ENCODE measurements around the gene CTSS. TPM values are rescaled to one million over a fixed set of nuclear protein-coding genes. Genes with fewer than 3 reads are reported as not detected.
A peak's percentile ranks its signal among the peaks of the same experiment; 100 is the strongest.
"Not testable (repeated sequence)": the region's sequence is repeated elsewhere in the genome, so short reads cannot be mapped to it uniquely, and the experiment has no call there.

The CTSS gene
- total RNA-seq, 1 experiment from 2014 or later, result not detected

DNA sequence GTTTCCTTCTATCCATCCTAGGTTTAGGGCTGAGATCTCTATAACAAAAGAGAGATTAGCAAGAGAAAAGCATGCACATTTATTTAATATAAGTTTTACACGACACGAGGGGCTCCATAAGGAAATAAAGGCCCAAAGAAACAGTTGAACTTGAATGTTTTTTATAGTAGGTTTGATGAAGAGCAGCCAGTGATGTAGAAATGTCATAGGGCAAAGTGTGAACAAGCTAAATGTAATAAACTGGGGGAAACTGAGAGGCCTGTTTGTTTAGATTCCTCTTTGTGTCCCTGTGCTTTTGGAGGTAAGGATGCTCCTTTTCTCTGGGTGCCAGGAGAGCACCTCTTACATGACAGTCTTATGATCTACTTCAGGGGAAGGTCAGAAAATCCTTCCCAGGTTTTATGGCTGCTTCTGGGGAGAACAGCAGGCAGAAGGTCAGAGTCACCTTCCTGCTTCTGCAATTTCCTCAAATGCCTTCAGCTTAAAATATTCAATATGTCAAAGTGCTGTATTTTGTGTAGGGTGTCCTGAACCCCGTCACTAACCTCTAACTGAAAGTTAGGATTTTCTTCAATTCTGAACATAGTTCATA is 35.4 kb downstream of the CTSS start:
- no peak overlapping the region for H3K4me3 ChIP-seq
- H3K9me3 ChIP-seq, result no peaks in the 10 kb centered on the region
- H3K27me3 ChIP-seq, result no peaks in the 10 kb centered on the region
- H3K36me3 ChIP-seq, result no peaks in the 10 kb centered on the region
- no peak for DNase-seq

DNA sequence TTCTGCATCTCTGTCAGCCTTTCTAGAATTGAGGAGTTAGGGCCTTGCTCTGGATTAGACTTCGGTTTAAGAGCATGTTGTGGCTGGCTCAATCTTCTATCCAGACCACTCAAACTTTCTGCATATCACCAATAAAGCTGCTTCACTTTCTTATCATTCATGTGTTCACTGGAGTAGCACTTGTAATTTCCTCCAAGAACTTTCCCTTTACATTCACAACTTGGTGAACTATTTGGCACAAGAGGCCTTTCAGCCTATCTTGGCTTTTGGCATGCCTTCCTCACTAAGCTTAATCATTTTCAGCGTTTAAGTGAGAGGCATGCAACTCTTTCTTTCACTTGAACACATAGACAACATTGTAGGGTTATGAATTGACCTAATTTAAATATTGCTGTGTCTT is 41.2 kb downstream of the CTSS start:
- 0 out of 2 replicates have a peak, but pooled peaks cover 2% of the 10 kb centered on the region for H3K27me3 ChIP-seq
- H3K4me3 ChIP-seq, result no peak overlapping the region
- DNase-seq, result no peak
- H3K9me3 ChIP-seq, result no peaks in the 10 kb centered on the region
- H3K36me3 ChIP-seq, result no peaks in the 10 kb centered on the region

DNA sequence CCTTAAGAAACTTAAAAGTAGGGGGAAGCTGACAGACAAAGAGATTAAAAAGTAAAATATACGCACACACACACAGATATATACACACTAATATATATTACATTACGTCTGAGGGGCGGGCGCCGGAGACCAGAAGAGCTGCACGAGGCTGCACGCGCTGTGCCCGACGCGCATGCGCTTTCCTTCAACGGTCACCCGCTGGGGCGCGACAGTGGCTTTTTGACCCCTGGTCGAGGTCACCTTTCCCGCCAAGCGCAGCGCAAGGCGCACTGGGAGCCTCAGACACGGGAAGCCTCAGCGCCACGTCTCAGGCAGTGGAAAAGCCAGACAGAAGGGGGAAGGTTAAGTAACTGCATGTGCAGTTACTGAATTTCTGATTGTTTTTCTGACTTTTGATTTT is 44.9 kb downstream of the CTSS start, which contains the start of gene HORMAD1:
Gene HORMAD1 (minus strand): TSS at position 193 of the 400 bp plus-strand sequence. CDS start 1,390 bp downstream, outside the sequence.
- DNase-seq, result no peak
- H3K36me3 ChIP-seq, result no peaks in the 10 kb centered on the region
- H3K27me3 ChIP-seq, result 0 out of 2 replicates have a peak, but pooled peaks cover 2% of the 10 kb centered on the region
- no peaks in the 10 kb centered on the region for H3K9me3 ChIP-seq
- H3K4me3 ChIP-seq, result no peak within 1 kb of the TSS

DNA sequence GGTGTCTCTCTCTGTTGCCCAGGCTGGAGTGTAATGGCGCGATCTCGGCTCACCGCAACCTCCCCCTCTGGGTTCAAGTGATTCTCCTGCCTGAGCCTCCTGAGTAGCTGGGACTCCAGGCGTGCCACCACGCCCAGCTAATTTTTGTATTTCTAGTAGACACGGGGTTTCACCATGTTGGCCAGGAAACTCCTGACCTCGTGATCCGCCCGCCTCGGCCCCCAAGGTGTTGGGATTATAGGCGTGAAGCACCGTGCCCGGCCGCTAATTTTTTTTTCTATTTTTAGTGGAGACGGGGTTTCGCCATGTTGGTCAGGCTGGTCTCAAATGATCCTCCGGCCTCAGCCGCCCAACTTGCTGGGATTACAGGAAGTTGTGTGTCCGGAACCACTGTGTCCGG is 45.5 kb downstream of the CTSS start:
- no peaks in the 10 kb centered on the region for H3K36me3 ChIP-seq
- no peak for DNase-seq
- 0 out of 2 replicates have a peak, but pooled peaks cover 2% of the 10 kb centered on the region for H3K27me3 ChIP-seq
- no peaks in the 10 kb centered on the region for H3K9me3 ChIP-seq
- no peak overlapping the region for H3K4me3 ChIP-seq

DNA sequence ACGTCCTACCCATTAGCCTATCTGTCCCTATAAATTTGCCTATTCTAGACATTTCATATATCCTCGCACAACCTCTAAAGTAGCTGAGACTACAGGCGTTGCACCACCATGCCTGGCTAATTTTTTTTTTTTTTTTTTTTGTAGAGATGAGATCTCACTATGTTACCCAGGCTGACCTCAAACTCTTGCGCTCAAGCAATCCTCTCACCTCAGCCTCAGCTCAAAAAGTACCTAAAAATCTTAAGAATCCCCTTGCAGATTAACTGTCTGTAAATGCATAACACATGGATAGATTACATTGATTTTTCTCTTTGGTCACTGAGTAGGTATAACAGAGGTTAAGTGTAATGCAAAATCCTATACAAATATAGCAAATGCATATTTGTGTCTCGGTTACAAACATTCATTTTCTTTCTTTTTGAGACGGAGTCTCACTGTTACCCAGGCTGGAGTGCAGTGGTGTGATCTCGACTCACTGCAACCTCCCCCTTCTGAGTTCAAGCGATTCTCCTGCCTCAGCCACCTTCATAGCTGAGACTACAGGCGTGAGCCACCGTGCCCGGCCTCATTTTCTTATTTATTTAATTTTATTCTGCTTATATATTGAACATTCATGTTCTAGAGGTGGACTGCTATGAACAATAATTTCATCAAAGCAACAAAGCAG is 47.2 kb downstream of the CTSS start:
- H3K36me3 ChIP-seq, result no peaks in the 10 kb centered on the region
- no peak overlapping the region for H3K4me3 ChIP-seq
- no peak for DNase-seq
- H3K27me3 ChIP-seq, result 0 out of 2 replicates have a peak, but pooled peaks cover 2% of the 10 kb centered on the region
- no peaks in the 10 kb centered on the region for H3K9me3 ChIP-seq

DNA sequence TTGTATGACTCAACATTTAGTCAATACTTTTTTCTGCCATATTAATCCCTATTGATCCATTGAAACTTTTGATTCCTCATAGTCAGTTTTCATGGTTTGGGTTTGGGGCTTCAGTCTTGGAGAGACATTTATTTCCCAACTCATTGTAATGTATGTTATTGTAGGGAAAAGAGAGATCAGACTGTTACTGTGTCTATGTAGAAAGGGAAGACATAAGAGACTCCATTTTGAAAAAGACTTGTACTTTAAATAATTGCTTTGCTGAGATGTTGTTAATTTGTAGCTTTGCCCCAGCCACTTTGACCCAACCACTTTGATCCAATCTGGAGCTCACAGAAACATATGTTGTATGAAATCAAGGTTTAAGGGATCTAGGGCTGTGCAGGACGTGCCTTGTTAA is 56.5 kb downstream of the CTSS start:
- not testable (repeated sequence) for H3K4me3 ChIP-seq, H3K9me3 ChIP-seq, H3K36me3 ChIP-seq, H3K27me3 ChIP-seq, DNase-seq

DNA sequence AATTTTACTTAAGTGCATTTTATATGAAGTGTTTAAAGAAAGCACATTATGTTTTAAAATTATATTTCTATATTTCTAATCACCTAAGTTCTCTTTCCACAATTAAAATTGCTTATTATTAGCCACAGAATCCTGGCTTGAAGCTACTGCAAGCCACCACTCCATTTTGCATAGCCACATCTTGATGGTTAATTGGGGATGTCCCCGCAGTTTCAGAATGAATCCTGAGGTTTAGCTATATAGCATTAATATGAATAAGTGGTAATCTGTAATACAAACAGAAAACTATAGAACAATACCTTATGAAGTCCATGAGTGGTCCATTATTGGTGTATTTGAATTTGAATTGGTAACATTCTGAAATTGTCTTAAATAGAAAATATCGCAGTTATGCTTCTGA is 57.0 kb downstream of the CTSS start:
- H3K36me3 ChIP-seq, result no peaks in the 10 kb centered on the region
- peaks cover 2% of the 10 kb centered on the region; the same call in 1 of the 2 replicates for H3K27me3 ChIP-seq
- no peak for DNase-seq
- no peaks in the 10 kb centered on the region for H3K9me3 ChIP-seq
- H3K4me3 ChIP-seq, result no peak overlapping the region

DNA sequence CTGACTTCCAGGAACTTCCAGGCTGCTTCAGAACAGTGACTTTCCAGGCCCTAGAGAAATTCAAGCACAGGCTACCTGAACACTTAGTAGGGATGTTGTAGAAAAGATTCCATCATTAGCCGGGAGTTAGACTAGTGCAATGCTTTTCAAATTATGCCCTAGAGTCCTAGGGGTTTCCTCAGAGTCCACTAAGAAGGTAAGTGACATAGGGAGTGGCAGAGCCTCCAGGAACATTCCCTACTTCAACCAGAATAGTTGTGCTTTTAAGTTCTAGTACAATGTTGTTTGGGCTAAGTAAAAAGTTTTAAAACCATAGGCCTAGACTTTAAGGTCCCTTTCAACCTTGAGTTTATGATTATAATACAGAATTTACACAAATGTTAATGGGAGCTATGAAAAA is 59.5 kb downstream of the CTSS start:
- Histone ChIP-seq H3K9me3 (no peaks in the 10 kb centered on the region), H3K36me3 (no peaks in the 10 kb centered on the region), H3K27me3 (peaks cover 19% of the 10 kb centered on the region), H3K4me3 (no peak overlapping the region)
- no peak for DNase-seq

DNA sequence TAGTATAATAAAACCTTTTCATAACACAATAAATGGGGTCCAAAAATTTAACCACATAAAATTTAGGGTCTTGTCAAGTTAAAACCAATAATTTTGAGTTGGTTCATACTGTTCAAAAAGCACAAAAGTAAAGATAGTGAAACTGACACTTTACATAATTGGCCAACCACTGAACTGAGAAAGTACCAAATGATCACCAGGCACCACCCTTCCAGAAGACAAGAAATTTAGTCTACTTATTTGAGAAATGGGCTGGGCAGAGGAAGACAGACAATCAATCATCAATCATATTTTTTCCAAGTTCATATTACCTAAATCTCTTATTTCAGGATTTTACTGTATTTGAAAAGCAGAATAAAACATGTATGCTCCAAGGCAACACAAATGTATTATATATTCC is 62.2 kb downstream of the CTSS start:
- peaks cover 23% of the 10 kb centered on the region for H3K27me3 ChIP-seq
- H3K36me3 ChIP-seq, result no peaks in the 10 kb centered on the region
- no peaks in the 10 kb centered on the region for H3K9me3 ChIP-seq
- no peak overlapping the region for H3K4me3 ChIP-seq
- no peak for DNase-seq

DNA sequence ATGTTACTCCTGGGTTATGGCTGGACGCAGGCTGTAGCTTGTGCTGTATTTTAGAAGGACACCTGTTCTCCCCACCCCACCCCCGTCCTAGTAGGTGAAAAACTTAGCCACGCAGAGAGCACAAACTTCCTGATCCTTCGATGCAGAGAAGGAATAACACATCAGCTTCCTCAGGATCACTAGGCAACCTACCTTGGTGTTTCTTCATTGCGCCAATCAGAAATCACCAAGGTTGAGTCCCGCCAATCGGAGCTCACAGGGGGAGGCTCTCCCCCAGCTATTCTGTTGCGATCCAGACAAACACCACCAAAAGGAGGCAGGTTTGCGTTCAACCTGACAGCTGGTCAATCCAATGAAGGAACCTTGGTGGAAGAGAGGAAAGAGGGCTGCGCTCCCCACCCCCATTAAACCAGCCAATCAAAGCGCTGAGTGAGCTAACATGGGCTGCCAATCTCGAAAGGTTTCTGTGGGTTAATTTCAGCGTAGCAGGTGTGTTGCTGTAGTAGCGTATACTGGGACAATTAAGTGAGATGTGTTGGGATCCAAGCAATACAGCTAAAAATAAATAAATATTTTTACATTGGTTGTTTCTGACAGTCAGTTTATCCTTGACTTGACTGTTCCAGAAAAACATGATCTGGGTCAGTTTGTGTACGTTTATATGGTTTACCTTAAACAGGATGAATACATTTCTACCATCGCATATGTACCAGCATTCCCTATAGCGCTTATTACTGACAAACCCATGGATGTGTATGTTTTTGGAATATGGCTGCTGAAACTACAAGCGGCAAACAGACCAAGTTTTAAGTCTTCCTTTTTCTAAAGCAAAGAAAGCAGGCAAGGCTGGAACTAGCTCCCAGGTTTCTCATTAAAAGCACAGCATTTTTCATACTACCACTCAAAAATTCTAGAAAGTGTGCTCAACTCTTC is 68.3 kb downstream of the CTSS start, which contains the start of gene GOLPH3L:
Gene GOLPH3L (minus strand): TSS at position 160 of the 933 bp plus-strand sequence. CDS start 2,316 bp downstream, outside the sequence.
- peak; percentile 98 for DNase-seq
- H3K9me3 ChIP-seq, result no peaks in the 10 kb centered on the region
- H3K4me3 ChIP-seq, result peak within 1 kb of the TSS; percentile 88
- H3K36me3 ChIP-seq, result peaks cover 21% of the 10 kb centered on the region
- peaks cover 11% of the 10 kb centered on the region for H3K27me3 ChIP-seq

DNA sequence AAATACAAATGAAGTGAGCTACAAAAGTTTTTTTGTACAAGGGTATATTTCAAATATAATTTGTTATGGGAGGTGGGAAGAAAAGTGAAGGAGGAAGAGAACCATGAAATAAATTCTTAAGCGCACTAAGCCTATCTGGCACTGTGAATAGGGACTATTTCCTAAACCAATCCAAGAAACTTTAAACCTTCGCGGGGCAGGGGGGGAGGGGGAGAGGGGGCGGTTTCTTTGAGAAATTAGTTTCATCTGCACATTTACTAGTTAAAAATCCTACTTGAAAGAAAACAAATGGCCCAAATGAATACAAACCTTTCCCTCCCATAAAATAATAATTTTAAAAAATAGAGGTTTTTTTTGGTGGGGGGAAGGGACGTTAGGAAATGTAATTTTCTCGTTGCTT is 69.0 kb downstream of the CTSS start:
- H3K36me3 ChIP-seq, result peaks cover 24% of the 10 kb centered on the region
- H3K4me3 ChIP-seq, result peak overlapping the region; percentile 88
- DNase-seq, result no peak
- H3K9me3 ChIP-seq, result no peaks in the 10 kb centered on the region
- H3K27me3 ChIP-seq, result peaks cover 5% of the 10 kb centered on the region; the same call in 1 of the 2 replicates

DNA sequence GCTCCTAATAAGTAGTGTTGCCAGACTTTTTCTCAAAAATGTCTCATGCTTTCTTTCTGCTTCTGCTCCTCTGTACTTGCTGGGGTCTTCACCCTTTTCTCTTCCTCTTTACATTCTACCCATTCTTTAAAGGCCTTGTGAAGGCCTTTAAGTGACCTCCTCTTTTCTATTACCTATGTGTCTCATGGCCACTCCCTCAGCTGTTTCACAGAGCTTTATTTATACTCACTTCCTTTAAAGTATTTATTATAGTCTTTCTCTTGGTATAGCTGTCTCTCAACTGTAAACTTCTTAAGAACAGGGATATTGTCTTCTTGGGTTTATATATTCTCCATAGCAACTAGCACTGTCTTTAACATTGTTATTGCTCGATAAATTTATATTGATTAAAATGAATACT is 69.4 kb downstream of the CTSS start:
- Histone ChIP-seq H3K27me3 (peaks cover 4% of the 10 kb centered on the region; the same call in 1 of the 2 replicates), H3K4me3 (peak overlapping the region; percentile 88), H3K9me3 (no peaks in the 10 kb centered on the region), H3K36me3 (peaks cover 28% of the 10 kb centered on the region)
- no peak for DNase-seq

DNA sequence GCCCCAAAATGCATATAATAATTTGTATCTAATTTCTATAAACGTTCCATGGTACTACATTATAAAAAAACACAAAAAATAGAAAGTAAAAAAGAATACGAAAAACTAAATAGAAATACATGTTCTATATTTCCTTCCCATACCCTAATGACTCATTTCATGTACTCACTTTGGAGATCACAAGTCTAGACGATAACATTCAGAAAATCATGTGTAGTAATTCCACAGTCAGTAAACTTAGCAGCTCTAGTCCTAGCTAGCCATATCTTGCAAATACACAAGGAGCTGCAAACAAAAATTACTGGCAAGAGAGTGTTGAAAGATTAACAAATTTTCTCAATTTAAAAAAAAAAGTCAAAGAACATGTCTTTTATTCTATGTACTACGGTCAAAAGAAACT is 70.0 kb downstream of the CTSS start:
- Histone ChIP-seq H3K9me3 (no peaks in the 10 kb centered on the region), H3K36me3 (peaks cover 34% of the 10 kb centered on the region), H3K27me3 (0 out of 2 replicates have a peak, but pooled peaks cover under 1% of the 10 kb centered on the region), H3K4me3 (no peak overlapping the region; the same call in 1 of the 2 replicates)
- DNase-seq, result no peak

DNA sequence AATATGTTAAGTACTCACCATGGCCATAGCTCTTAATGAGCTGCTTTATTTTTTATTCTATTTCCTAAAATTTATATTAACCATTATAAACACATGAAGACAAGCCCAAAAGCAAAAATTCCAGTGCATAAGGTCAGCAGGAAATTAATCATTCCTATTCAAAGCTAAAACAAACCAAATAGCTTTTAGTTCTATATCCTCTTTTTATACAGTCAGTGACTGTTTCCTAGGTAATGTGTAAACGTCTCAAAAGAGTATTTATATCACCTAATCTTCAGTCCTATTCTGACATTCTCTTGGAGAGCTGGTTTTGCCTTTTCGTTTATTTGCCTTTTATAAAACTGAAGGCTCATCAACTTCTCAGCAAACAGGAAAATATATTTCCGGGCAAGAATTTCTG is 72.9 kb downstream of the CTSS start:
- Histone ChIP-seq H3K36me3 (peaks cover 52% of the 10 kb centered on the region), H3K9me3 (no peaks in the 10 kb centered on the region), H3K27me3 (no peaks in the 10 kb centered on the region), H3K4me3 (no peak overlapping the region)
- no peak for DNase-seq

DNA sequence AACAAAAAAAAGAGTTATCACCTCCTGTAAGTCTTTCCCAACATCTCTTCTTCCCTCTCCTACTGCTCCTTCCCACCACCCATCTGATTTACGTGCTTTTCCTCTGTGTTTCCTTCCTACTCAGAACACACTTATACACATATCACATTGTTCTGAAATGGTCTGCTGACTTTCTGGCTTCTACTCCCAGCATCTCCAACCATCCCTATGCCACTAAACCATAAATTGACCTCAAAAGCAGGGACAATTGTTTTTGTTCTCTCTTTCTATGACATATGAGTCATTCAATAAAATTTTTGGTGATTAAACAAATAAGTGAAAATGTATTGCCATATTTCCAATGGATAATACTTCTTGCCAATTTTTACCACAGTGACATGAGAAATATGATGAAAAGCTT is 76.8 kb downstream of the CTSS start:
- no peak for DNase-seq
- Histone ChIP-seq H3K4me3 (no peak overlapping the region), H3K9me3 (no peaks in the 10 kb centered on the region), H3K27me3 (no peaks in the 10 kb centered on the region), H3K36me3 (peaks cover 48% of the 10 kb centered on the region)

DNA sequence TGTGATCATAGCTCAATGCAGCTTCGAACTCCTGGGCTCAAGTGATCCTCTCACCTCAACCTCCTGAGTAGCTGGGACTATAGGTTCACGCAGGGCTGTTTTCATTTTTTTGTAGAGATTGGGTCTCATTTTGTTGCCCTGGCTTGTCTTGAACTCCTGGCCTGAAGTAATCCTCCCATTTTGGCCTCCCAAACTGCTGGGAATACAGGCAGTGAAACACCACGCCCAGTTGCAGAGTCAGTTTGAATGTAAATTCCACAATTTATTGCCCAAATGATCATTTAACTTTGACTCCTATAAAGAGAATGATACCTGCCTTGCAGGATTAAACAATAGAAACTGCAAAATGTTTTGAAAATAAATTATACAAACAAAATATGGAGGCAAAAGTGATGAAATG is 79.3 kb downstream of the CTSS start:
- Histone ChIP-seq H3K36me3 (peaks cover 36% of the 10 kb centered on the region), H3K9me3 (no peaks in the 10 kb centered on the region), H3K27me3 (no peaks in the 10 kb centered on the region), H3K4me3 (no peak overlapping the region)
- DNase-seq, result no peak

DNA sequence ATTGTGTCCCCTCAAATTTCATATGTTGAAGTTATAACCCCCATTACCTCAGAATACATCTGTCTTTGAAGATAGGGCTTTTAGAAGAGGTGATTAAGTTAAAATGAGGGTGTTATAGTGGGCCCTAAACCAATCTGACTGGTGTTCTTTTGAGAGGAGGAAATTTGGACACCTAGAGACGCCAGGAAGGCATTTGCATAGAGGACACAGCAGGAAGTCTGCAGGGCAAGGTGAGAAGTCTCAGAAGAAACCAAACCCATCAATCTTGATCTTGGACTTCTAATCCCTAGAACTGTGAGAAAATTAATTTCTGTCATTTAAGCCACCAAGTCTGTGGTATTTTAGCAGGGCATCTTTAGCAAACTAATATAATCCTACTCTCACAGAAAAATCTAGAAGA is 81.7 kb downstream of the CTSS start:
- Histone ChIP-seq H3K4me3 (no peak overlapping the region), H3K9me3 (no peaks in the 10 kb centered on the region), H3K36me3 (peaks cover 22% of the 10 kb centered on the region), H3K27me3 (no peaks in the 10 kb centered on the region)
- no peak for DNase-seq
